ENCODE results near the gene GPBAR1. TPM values are rescaled to one million over a fixed set of nuclear protein-coding genes. Genes with fewer than 3 reads are reported as not detected.

Gene GPBAR1
- total RNA-seq, 4 donors from 2014 or later: 4.6 to 37.8 (median 13.5) TPM

GRCh38 chr2:218291318-218292047 is 30.7 kb downstream of the GPBAR1 start:
- H3K9me3 ChIP-seq: no peaks in the 10 kb centered on the region
- peaks cover 0 to 3% (median 0%) of the 10 kb centered on the region in 3 donors for H3K36me3 ChIP-seq
- 20 to 25% methylated on average over 12 of the region's 12 CpGs for WGBS, 2 donors
- TF ChIP-seq POLR2A (IDR thresholded peaks at IDR 0.05): no peak
- no peak for TF ChIP-seq CTCF (IDR thresholded peaks at IDR 0.05)
- peak in 1 of 2 donors; percentile 31 for TF ChIP-seq EP300 (IDR thresholded peaks at IDR 0.05)
- no peak for DNase-seq (ENCODE audit: low spot score in 2 of 2)
- peaks cover 0 to 61% (median 45%) of the 10 kb centered on the region in 4 donors for H3K4me1 ChIP-seq
- no peaks in the 10 kb centered on the region for H3K27me3 ChIP-seq
- peak overlapping the region; percentile 83 to 99 (median 94) for H3K4me3 ChIP-seq
- peak overlapping the region; percentile 97 to 100 (median 100) for H3K27ac ChIP-seq

- H3K4me3 ChIP-seq: peak within 1 kb of the TSS; percentile 83 to 99 (median 94)
- H3K9me3 ChIP-seq: no peaks in the 10 kb centered on the region
- H3K27ac ChIP-seq: peak within 1 kb of the TSS; percentile 97 to 100 (median 100)
- H3K4me1 ChIP-seq: peaks cover 0 to 63% (median 40%) of the 10 kb centered on the region in 4 donors
- TF ChIP-seq CTCF (IDR thresholded peaks at IDR 0.05): peak; percentile 91 to 99 (median 97)
- peak in 1 of 2 donors; percentile 95 for TF ChIP-seq EP300 (IDR thresholded peaks at IDR 0.05)
- peak; percentile 84 to 96 for TF ChIP-seq POLR2A (IDR thresholded peaks at IDR 0.05)
- DNase-seq (ENCODE audit: low spot score in 2 of 2): peak; percentile 74 to 75
- H3K27me3 ChIP-seq: no peaks in the 10 kb centered on the region
- 5 to 6% methylated on average over 32 to 37 of the region's 63 CpGs for WGBS, 2 donors
- peaks cover 0 to 3% (median 0%) of the 10 kb centered on the region in 3 donors for H3K36me3 ChIP-seq
Measured at GRCh38 chr2:218292048-218293014, 31.5 kb downstream of the GPBAR1 start, which contains the start of gene TMBIM1. Gene TMBIM1, minus strand, starts transcription at chr2:218292503. Its CDS starts 10,362 bp downstream, at chr2:218282141.

GRCh38 chr2:218293715-218294429 is 33.1 kb downstream of the GPBAR1 start:
- peaks cover 0 to 57% (median 25%) of the 10 kb centered on the region in 4 donors for H3K4me1 ChIP-seq
- H3K27ac ChIP-seq: peak overlapping the region in 2 of 4 donors; percentile 99 to 100
- 66 to 72% methylated on average over 5 of the region's 5 CpGs for WGBS, 2 donors

More at GRCh38 chr2:218293715-218294429, 33.1 kb downstream of the GPBAR1 start:
- Histone ChIP-seq H3K36me3 (peaks cover 0 to 3% (median 0%) of the 10 kb centered on the region in 3 donors), H3K9me3 (no peaks in the 10 kb centered on the region), H3K27me3 (no peaks in the 10 kb centered on the region), H3K4me3 (no peak overlapping the region)
- TF ChIP-seq POLR2A (IDR thresholded peaks at IDR 0.05) (no peak), CTCF (IDR thresholded peaks at IDR 0.05) (no peak), EP300 (IDR thresholded peaks at IDR 0.05) (no peak)
- DNase-seq (ENCODE audit: low spot score in 2 of 2): no peak
